K562 (cell line): Measurements from ENCODE around the gene NRXN2. TPM values are rescaled to one million over a fixed set of nuclear protein-coding genes. Genes with fewer than 3 reads are reported as not detected.
A peak's percentile ranks its signal among the peaks of the same experiment; 100 is the strongest.

ENCODE experiments used
- CAMTA2 ChIP-seq: fragments of 250-450 bp; sonication (Bioruptor Pico); conservative IDR thresholded peaks from 2 replicates; pipeline ENCODE4 v1.5.1; 2022
- CREM ChIP-seq: IDR thresholded peaks from 2 replicates; pipeline ENCODE4 v1.6.1; 2014; ENCODE audit warnings: antibody characterized with exemption, low read depth
- FOXK1 ChIP-seq: sonication (generic); formaldehyde crosslinking; IDR thresholded peaks from 2 replicates; pipeline ENCODE4 v1.8.0; 2022; ENCODE audit warnings: missing genetic modification reagents, mild to moderate bottlenecking, borderline replicate concordance
- FOXM1 ChIP-seq, 2 experiments: fragments of 450-650 bp in 1 of 2; sonication (generic) in 1 of 2; formaldehyde crosslinking in 1 of 2; IDR thresholded peaks; 2 replicates each; pipeline versions ENCODE4 v1.6.1 to v1.9.0; 2017 to 2022; ENCODE audit warnings: low read depth in 2 of 2, mild to moderate bottlenecking in 2 of 2, missing genetic modification reagents in 1 of 2, moderate library complexity in 1 of 2
- HDAC1 ChIP-seq, 2 experiments: fragments of 450-650 bp; IDR thresholded peaks; 2 replicates each; pipeline ENCODE4 v1.6.1; 2016 to 2017; ENCODE audit warnings: inconsistent platforms in 1 of 2, mild to moderate bottlenecking in 1 of 2, moderate library complexity in 1 of 2
- HLTF ChIP-seq: fragments of 450-650 bp; IDR thresholded peaks from 2 replicates; pipeline ENCODE4 v1.6.1; 2016
- ILK ChIP-seq: fragments of 450-650 bp; IDR thresholded peaks from 2 replicates; pipeline ENCODE4 v1.6.1; 2016; ENCODE audit warnings: missing genetic modification characterization, low read depth, mild to moderate bottlenecking, missing compliant biosample characterization, moderate library complexity, borderline replicate concordance
- POLR2B ChIP-seq: fragments of 450-650 bp; IDR thresholded peaks from 2 replicates; pipeline ENCODE4 v1.6.1; 2018; ENCODE audit warnings: low read depth; ENCODE audit not compliant: partially characterized antibody
- STAT5A ChIP-seq: IDR thresholded peaks from 2 replicates; pipeline ENCODE4 v1.6.1; 2012; ENCODE audit warnings: low read length, inconsistent platforms, borderline replicate concordance
- TAL1 ChIP-seq: fragments of 450-650 bp; IDR thresholded peaks from 2 replicates; pipeline ENCODE4 v1.6.1; 2016; ENCODE audit warnings: mild to moderate bottlenecking
- TOE1 ChIP-seq, 2 experiments: fragments of 450-650 bp in 1 of 2; sonication (generic) in 1 of 2; formaldehyde crosslinking in 1 of 2; IDR thresholded peaks; 2 replicates each; pipeline versions ENCODE4 v1.7.1 to v1.8.0; 2016 to 2022; ENCODE audit warnings: borderline replicate concordance in 2 of 2, mild to moderate bottlenecking in 2 of 2, antibody characterized with exemption in 1 of 2, inconsistent platforms in 1 of 2, low read depth in 1 of 2, missing genetic modification reagents in 1 of 2, moderate library complexity in 1 of 2
- ZC3H8 ChIP-seq: fragments of 450-650 bp; IDR thresholded peaks from 2 replicates; pipeline ENCODE4 v1.6.1; 2017
- ZNF561 ChIP-seq: fragments of 450-650 bp; formaldehyde crosslinking; conservative IDR thresholded peaks from 2 replicates; pipeline ENCODE4 v1.4.0; 2020; ENCODE audit warnings: mild to moderate bottlenecking, moderate library complexity
- polyA plus RNA-seq, 8 experiments: library from polyadenylated mRNA; depleted of rRNA in 4 of 8; stranded (reverse) in 5 of 8; unstranded in 3 of 8; fragments of >200 nt; fragmentation: Nextera tagmentation in 2 of 8; fragmentation: Illumina TruSeq in 1 of 8; extraction: Ambion mirVana in 2 of 8; extraction: Trizol in 1 of 8; gene quantifications; 2 replicates each; pipeline versions ENCODE4 v1.2.1 to v1.2.3, GENCODE V29; 2011 to 2014; ENCODE audit warnings: inconsistent platforms in 1 of 8, missing spikeins in 1 of 8
- total RNA-seq, 7 experiments: library from RNA; depleted of rRNA in 6 of 7; stranded (reverse); fragments of >200 nt in 6 of 7; fragmentation: Illumina TruSeq in 2 of 7; extraction: Trizol in 2 of 7; gene quantifications; 2 replicates each; pipeline versions ENCODE4 v1.2.1 to v1.2.3, GENCODE V29; 2011 to 2021; ENCODE audit warnings: low replicate concordance in 1 of 7
- TF ChIP-seq, protein P1 (sequence below): sonication (generic); formaldehyde crosslinking; IDR thresholded peaks from 2 replicates; pipeline ENCODE4 v1.8.1; 2023; ENCODE audit warnings: mild to moderate bottlenecking, missing genetic modification reagents
- TF ChIP-seq, protein P2 (sequence below): fragments of 250-450 bp; sonication (Bioruptor Pico); IDR thresholded peaks from 2 replicates; pipeline ENCODE4 v1.5.0; 2021

Gene NRXN2
- total and polyA plus RNA-seq, 9 of the 15 experiments (the other 6 are each of a cell fraction or from before 2014, with no cell fraction given), result 0.07 to 0.47 (median 0.15) TPM; not detected in 4

DNA sequence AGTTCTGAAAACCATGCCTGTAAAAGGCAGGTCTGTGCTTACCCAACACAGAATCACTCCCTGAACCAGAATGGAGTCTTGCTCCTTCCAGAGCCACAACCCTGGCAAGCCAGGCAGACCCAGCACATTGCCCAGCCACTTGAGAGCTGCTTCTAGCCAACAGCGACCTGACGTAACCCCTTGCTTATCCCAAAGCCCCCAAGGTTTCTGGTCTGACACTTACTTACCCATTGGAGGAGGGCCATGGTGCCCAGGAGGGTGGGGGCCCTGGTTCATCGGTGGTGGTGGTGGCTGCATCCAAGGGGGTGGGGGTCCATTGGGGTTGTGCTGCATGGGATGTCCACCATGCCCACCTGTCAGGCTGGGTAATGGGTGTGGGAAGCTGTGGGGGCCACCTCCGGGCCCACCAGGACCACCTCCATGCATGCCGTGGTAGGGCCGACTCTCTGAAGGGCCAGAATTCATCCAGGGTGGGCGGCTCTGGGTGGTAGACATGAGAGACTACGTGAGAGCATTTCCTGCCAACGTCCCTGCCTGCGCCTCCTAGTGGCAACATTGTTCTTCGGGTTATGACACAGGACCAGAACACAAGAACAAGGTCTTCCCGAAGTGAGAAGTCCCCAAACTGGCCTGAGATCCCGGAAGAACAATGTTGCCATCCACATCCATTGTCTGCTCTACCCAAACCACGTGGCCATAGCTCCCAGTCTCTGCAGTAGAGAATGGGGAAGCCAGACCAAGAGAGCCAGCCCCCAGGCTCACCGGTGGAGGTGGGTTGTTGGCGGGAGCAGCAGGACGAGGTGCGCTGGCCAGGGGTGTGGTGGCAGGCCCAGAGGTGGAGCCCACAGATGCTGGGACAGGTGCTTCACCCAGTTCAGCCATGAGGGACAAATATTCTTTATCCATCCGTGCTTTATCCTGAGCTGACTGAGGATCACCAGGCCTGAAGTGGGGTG is 44.6 kb upstream of the NRXN2 start (continued):
- TF ChIP-seq TAL1, result no peak
- no peak for TF ChIP-seq CAMTA2
- peak; percentile 19 for TF ChIP-seq POLR2B
- peak; percentile 34; the same call in 1 of the 2 replicates for TF ChIP-seq CREM
- no peak for TF ChIP-seq HLTF
- no peak for TF ChIP-seq ILK (tag)
- no peak for TF ChIP-seq STAT5A
- TF ChIP-seq, protein P1, sequence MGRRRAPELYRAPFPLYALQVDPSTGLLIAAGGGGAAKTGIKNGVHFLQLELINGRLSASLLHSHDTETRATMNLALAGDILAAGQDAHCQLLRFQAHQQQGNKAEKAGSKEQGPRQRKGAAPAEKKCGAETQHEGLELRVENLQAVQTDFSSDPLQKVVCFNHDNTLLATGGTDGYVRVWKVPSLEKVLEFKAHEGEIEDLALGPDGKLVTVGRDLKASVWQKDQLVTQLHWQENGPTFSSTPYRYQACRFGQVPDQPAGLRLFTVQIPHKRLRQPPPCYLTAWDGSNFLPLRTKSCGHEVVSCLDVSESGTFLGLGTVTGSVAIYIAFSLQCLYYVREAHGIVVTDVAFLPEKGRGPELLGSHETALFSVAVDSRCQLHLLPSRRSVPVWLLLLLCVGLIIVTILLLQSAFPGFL (CRISPR knock-in tag), result no peak
- no peak for TF ChIP-seq HDAC1 (IDR thresholded peaks at IDR 0.05)
- TF ChIP-seq ZNF561 (CRISPR knock-in tag), result no peak
- TF ChIP-seq, protein P2, sequence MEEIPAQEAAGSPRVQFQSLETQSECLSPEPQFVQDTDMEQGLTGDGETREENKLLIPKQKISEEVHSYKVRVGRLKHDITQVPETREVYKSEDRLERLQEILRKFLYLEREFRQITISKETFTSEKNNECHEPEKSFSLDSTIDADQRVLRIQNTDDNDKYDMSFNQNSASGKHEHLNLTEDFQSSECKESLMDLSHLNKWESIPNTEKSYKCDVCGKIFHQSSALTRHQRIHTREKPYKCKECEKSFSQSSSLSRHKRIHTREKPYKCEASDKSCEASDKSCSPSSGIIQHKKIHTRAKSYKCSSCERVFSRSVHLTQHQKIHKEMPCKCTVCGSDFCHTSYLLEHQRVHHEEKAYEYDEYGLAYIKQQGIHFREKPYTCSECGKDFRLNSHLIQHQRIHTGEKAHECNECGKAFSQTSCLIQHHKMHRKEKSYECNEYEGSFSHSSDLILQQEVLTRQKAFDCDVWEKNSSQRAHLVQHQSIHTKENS, result no peak
- TF ChIP-seq ZC3H8, result no peak
- no peak for TF ChIP-seq FOXM1 (IDR thresholded peaks at IDR 0.05; ENCODE audit: low read depth)
- TF ChIP-seq FOXM1 (CRISPR knock-in tag; IDR thresholded peaks at IDR 0.05; ENCODE audit: low read depth), result no peak
- peak; percentile 26; the same call in 1 of the 2 replicates for TF ChIP-seq FOXK1
- TF ChIP-seq TOE1 (IDR thresholded peaks at IDR 0.05; ENCODE audit: borderline replicate concordance), result no peak
- TF ChIP-seq TOE1 (CRISPR knock-in tag; IDR thresholded peaks at IDR 0.05; ENCODE audit: borderline replicate concordance, low read depth), result no peak
